ENCODE results near the gene BPIFB2.

Gene BPIFB2

GRCh38 chr20:33070111-33071053 lies 62.9 kb downstream of the BPIFB2 start:
- DNase-seq (ENCODE audit: low read depth in 2 of 2): no peak

DNA sequence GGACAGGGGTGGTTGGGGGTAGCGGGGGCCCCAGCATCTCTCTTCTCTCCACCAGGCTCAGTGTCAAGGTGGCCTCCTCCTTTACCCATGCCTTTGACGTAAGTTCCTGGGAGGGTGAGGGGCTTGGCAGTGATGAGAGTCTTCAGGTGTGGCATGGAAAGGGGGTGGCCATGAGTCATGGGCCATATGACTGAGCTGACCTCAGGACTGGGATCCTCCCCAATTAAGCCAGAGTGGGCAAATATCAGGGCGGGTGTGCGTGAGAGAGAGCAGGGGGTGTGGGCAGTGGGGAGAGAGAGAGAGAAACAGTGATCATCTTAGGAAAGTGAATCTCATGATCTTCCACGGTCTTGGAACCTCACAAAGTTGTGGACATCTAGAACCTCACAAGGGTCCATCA lies 63.7 kb downstream of the BPIFB2 start:
- no peak for DNase-seq (ENCODE audit: low read depth in 2 of 2)

DNA sequence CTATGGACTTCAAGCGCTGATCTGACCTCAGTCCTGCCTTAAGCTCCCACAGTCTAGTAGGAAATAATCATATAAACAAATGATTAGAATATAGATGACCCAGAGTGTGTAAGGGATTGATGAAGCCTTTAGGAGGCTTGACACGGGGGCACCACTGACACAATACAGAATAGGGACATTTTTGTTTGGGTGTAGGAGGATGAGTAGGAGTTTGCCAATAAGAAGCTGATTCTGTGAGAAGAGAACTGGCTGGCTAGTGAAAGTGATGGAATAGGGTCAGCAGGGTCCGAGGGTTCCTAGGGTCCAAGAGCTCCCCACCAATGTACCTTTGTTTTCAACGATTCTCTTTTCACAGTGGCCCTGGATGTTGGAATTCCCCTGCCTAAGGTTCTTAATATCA lies 64.9 kb downstream of the BPIFB2 start:
- no peak for DNase-seq (ENCODE audit: low read depth in 2 of 2)

GRCh38 chr20:33072813-33073212 lies 65.3 kb downstream of the BPIFB2 start:
- no peak for DNase-seq (ENCODE audit: low read depth in 2 of 2)

Measured in activated CD4-positive, alpha-beta T cell treated with anti-CD3 and anti-CD28 coated beads for 24 hours (primary cell).